Stimulated activated naive CD8-positive, alpha-beta T cell treated with anti-CD3 and anti-CD28 coated beads, Interleukin-15, amount 100 ng/mL, for 72 hours (primary cell): ENCODE data around the gene GIMAP4.
A peak's percentile ranks its signal among the peaks of the same experiment; 100 is the strongest.
"Not testable (repeated sequence)": the region's sequence is repeated elsewhere in the genome, so short reads cannot be mapped to it uniquely, and the experiment has no call there.

Experiments used
- ATAC-seq: fragments of 150-1000 bp; cut with Tn5 transposase; 2 replicates; pipeline ENCODE4 v1.10.0; 2021; ENCODE audit warnings: mild to moderate bottlenecking, moderate library complexity
- DNase-seq, 2 donors: peaks; one replicate each; pipeline ENCODE4 v3.0.0; 2021 to 2022
- H3K27ac Mint-ChIP-seq, 2 donors: one replicate each; pipeline ENCODE4 v1.8.0; 2022; ENCODE audit warnings: mild to moderate bottlenecking in 2 of 2, mixed read lengths in 2 of 2, moderate library complexity in 2 of 2
- H3K27me3 Mint-ChIP-seq: one replicate; pipeline ENCODE4 v1.8.0; 2022; ENCODE audit warnings: mixed read lengths
- H3K4me1 Mint-ChIP-seq: one replicate; pipeline ENCODE4 v1.8.0; 2022; ENCODE audit warnings: mild to moderate bottlenecking, mixed read lengths
- H3K4me3 Mint-ChIP-seq, 2 donors: one replicate each; pipeline ENCODE4 v1.8.0; 2022; ENCODE audit warnings: mild to moderate bottlenecking in 2 of 2, mixed read lengths in 2 of 2, moderate library complexity in 1 of 2
- H3K9me3 Mint-ChIP-seq, 2 donors: one replicate each; pipeline ENCODE4 v1.8.0; 2022; ENCODE audit warnings: mixed read lengths in 2 of 2

GIMAP4 gene

DNA sequence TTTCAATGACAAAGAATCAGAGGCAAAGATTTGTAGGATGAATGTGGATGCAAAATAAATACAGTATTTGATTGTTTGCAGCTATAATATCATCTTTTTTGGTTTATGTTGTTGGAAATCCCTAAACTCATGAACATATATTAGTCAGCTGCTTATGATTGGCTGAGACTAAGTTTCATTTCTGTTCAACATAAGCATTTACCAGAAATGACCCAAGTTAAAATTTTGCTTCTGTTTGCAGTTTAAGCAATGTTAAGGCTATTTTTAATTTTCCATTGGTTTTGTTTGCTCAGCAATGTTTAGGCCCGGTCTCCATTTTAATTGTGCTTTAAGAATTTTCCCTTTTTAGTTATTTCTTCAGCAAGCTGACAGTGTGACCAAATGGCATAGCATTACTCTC, 43.0 kb downstream of the GIMAP4 start:
- Mint-ChIP-seq H3K27ac (peak overlapping the region; percentile 92 to 96), H3K9me3 (peaks cover 12 to 24% of the 10 kb centered on the region in 2 donors), H3K27me3 (no peaks in the 10 kb centered on the region), H3K4me1 (peaks cover 82% of the 10 kb centered on the region), H3K4me3 (peak overlapping the region in 1 of 2 donors; percentile 39)
- DNase-seq: no peak
- peak; percentile 70 for ATAC-seq

DNA sequence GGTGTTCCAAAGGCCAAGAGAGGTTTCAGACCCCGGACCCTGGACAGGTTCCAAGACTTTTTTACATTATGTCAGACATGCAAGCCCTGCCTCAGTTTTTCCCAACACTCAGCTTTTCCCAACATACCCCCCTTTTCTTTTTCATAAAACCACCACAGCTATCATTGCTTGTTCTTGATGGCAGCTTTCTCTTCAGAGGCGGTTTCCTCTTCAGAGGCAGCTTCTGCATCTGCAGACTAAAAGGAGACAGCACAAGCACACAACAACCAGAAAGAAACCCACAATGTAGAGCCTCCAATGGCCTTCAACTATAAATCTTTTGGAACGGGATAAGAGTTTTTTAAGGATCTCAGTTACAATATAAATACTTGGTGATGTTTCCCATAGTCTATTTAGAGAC, 45.7 kb downstream of the GIMAP4 start:
- ATAC-seq: no peak
- peaks cover 73% of the 10 kb centered on the region for H3K4me1 Mint-ChIP-seq
- no peak for DNase-seq
- H3K27me3 Mint-ChIP-seq: no peaks in the 10 kb centered on the region
- H3K27ac Mint-ChIP-seq: peak overlapping the region in 1 of 2 donors; percentile 70
- peaks cover 6 to 14% of the 10 kb centered on the region in 2 donors for H3K9me3 Mint-ChIP-seq
- H3K4me3 Mint-ChIP-seq: peak overlapping the region in 1 of 2 donors; percentile 46

DNA sequence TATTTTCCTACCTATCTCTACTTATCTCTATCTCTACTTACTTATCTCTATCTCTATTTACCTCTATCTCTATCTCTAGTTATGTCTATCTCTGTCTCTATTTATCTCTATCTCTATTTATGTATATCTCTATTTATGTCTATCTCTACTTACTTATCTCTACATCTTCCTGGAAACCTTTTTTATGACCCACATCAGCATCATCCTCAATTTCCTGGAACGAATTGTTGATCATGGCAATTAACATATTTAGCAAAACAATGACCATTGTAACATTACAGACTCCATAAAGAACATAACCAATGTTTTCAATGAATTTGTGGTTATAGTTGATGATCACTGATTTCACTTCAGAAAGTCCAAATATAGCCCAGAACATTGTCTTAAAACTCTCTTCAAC, 46.7 kb downstream of the GIMAP4 start:
- Mint-ChIP-seq H3K4me3 (peak overlapping the region in 1 of 2 donors; percentile 40), H3K27me3 (no peaks in the 10 kb centered on the region), H3K27ac (peak overlapping the region in 1 of 2 donors; percentile 93), H3K9me3 (peaks cover 11 to 21% of the 10 kb centered on the region in 2 donors), H3K4me1 (peaks cover 64% of the 10 kb centered on the region)
- ATAC-seq (no peak), DNase-seq (no peak)

DNA sequence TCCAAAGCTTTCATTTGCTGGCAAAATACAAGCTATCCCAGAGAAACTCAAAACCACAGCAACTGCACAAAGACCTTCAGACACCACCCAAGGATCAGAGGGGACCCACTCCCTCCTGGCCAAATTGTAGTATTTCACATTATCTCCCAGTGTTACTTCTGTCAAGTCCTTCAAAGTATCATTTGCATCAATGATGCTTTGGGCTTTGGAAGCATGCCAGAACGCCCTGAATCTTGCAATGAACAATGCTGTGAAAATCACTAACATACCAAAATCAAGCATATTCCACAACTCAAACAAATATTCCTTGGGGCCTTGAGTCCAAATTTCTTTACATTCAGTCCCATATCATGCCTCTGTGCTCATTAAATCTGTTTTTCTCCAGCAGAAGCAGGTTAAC, 47.2 kb downstream of the GIMAP4 start:
- Mint-ChIP-seq H3K27ac (peak overlapping the region in 1 of 2 donors; percentile 63), H3K4me3 (peak overlapping the region; percentile 20 to 40), H3K9me3 (peaks cover 11 to 21% of the 10 kb centered on the region in 2 donors), H3K4me1 (peaks cover 61% of the 10 kb centered on the region)
- DNase-seq, H3K27me3 Mint-ChIP-seq: not testable (repeated sequence)
- peak; percentile 14 for ATAC-seq

DNA sequence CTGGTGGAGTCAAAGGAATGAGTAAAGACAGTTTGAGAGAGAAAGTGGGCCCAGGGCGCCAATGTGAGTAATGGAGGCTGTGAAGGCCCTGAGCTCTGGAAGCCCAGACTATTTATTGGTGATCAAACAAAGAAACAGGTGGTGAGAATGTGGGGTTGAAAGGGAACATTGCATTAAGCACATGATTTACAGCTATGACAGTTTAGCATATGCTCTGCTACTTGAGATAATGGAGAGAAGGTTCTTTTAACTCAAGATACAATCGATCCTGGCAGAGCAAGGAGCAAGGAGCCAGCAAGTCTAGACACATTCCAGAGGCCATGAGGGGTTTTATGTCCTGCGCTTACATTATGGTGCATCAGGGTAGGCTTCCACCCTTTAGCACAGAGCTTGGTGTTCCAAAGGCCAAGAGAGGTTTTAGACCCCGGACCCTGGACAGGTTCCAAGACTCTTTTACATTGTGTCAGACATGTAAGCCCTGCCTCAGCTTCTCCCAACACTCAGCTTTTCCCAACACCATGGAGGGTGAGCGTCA, 48.1 kb downstream of the GIMAP4 start:
- not testable (repeated sequence) for DNase-seq, ATAC-seq, H3K27me3 Mint-ChIP-seq
- peak overlapping the region in 1 of 2 donors; percentile 63 for H3K27ac Mint-ChIP-seq
- peak overlapping the region; percentile 20 to 40 for H3K4me3 Mint-ChIP-seq
- H3K9me3 Mint-ChIP-seq: peaks cover 11 to 21% of the 10 kb centered on the region in 2 donors
- H3K4me1 Mint-ChIP-seq: peaks cover 61% of the 10 kb centered on the region

DNA sequence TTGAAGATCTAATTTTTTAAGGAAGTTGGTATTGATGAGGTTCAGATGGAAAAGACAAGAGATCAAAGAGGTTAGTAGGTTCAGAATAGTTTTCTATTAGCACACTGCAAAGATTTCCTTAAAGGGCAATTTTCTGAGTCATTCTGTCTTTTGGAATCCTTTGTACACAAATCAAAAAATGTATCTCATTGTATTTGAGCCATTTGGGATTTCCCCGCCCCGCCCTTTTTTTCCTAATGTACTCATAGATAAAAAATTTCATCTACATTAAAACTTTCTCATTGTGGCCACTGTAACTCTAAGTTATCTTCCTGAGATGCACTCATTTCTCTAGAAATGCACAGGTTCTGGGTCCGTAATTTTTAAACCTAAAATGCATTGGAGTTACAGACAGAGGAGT, 52.9 kb downstream of the GIMAP4 start:
- peaks cover 4 to 15% of the 10 kb centered on the region in 2 donors for H3K9me3 Mint-ChIP-seq
- ATAC-seq: no peak
- no peaks in the 10 kb centered on the region for H3K27me3 Mint-ChIP-seq
- DNase-seq: no peak
- peak overlapping the region in 1 of 2 donors; percentile 42 for H3K27ac Mint-ChIP-seq
- H3K4me1 Mint-ChIP-seq: peaks cover 51% of the 10 kb centered on the region
- peak overlapping the region in 1 of 2 donors; percentile 21 for H3K4me3 Mint-ChIP-seq

DNA sequence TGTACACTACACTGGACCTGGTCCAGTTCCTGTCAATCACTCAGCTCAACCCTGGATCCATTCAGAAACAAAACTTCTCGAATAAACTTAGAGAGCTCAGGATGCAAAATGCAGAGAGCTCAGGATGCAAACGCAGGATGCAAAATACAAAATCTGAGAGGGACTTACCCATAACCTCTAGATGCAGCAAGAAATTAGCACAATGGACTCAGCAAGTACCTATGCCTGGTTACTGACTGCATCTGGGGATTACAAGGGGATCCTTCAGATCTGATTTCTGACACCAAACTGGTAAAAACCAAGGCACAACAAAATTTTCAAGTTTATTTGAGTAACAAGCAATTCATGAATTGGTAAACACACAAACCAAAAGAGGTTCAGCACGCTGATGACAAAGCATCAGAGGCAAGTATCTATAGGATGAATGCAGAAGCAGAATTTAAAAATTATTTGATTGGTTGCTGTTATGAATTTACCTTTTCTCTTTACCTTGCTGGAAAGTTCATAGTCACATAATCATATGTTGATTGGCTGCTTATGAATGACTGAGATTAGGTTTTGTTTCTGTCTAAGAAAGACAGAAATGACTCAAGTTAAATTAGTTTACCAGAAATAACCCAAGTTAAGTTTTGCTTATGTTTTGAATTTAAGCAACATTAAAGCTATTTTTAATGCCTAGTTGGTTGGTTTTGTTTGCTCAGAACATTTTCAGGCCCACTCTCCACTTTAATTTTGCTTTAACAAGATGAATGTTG, 53.6 kb downstream of the GIMAP4 start:
- peak overlapping the region; percentile 24 to 66 for H3K4me3 Mint-ChIP-seq
- ATAC-seq (peak; percentile 82), DNase-seq (no peak)
- peaks cover 50% of the 10 kb centered on the region for H3K4me1 Mint-ChIP-seq
- peak overlapping the region; percentile 34 to 77 for H3K27ac Mint-ChIP-seq
- peaks cover 4 to 15% of the 10 kb centered on the region in 2 donors for H3K9me3 Mint-ChIP-seq
- no peaks in the 10 kb centered on the region for H3K27me3 Mint-ChIP-seq

DNA sequence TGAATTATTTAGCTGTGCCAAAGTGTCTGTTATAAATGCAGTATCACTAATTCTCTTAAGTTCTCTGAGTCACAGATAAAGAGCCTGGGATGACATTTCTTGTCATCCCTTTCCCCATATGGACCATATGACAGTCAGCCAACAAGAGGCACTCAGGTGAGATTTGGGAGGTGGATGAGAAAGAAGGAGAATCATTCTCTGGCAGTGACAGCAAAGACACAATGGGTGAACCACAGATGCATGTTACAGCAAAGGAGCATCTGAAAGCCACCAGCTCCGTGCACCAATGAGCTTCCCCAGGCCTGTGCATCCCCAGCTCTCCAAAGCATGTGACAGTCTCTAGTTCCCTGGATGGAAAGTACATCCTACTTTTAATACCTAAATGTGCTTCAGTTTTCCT, 54.2 kb downstream of the GIMAP4 start:
- peak; percentile 68 for ATAC-seq
- Mint-ChIP-seq H3K27ac (peak overlapping the region in 1 of 2 donors; percentile 77), H3K4me3 (peak overlapping the region; percentile 18 to 66), H3K27me3 (no peaks in the 10 kb centered on the region), H3K4me1 (peaks cover 52% of the 10 kb centered on the region), H3K9me3 (peaks cover 4 to 15% of the 10 kb centered on the region in 2 donors)
- DNase-seq: no peak
